ENCODE data around the gene HABP2. TPM values are rescaled to one million over a fixed set of nuclear protein-coding genes. Genes with fewer than 3 reads are reported as not detected.

Gene HABP2
- total RNA-seq = under 0.01 TPM in 1 of 2 replicates, not detected in the other

DNA sequence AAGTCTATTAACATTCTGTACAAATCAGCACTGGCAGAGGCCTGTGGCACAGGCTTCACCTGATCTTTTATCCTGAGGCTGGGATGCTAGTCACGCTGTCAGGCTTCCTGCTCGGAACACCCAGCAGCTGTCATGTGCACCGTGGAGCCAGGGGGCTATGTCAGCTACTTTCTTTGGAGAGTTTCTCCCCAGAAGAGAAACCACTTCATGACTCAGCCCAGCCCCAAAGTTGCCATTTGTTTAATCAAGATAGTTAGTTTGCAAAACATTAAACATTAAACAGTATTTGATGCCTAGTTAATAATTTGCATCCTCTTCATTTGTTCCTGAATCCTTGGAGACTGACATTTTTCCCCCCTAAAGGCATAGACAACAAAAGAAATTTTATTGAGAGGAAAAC, at the start of gene HABP2:
TSS of gene HABP2 (plus strand) at position 353 of the 400 bp plus-strand sequence. CDS start 69 bp downstream, outside the sequence.

Other genes starting within 250 kb of the HABP2 start
- not detected in 2 replicates for gene NRAP, start 111.0 kb downstream of the HABP2 start, total RNA-seq
- 27.4 and 31.6 TPM in 2 replicates for gene CASP7, start 126.9 kb downstream of the HABP2 start, total RNA-seq
- 0.16 and 0.24 TPM in 2 replicates for gene PLEKHS1, start 198.6 kb downstream of the HABP2 start, total RNA-seq

Data from hair follicle dermal papilla cell (primary cell).